Epidermal melanocyte (primary cell): ENCODE data around the gene RETREG3.
A peak's percentile ranks its signal among the peaks of the same experiment; 100 is the strongest.
"Not testable (repeated sequence)": the region's sequence is repeated elsewhere in the genome, so short reads cannot be mapped to it uniquely, and the experiment has no call there.

ENCODE experiments used
- DNase-seq: peaks from one replicate; pipeline ENCODE4 v3.0.0; 2011; ENCODE audit warnings: low spot score; ENCODE audit not compliant: insufficient read length

Gene RETREG3

DNA sequence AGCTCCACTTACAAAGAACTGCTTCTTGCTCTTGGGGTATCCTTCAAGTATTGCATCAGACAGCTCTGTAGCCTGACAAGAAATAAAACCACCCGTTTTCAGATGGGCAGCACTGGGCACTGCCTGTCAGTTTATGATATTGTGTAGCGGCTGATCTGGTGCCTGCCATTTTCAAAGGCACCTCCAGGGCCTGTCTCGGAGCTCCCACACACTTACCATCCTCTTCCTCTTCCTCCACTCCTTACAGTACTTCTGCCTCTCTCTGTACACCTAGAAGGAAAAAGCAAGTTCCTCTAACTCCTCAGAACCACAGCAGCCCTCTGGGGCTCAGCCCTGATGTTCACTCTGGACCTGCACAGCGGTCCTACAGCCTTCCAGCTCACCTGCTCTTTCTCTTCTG is 36.1 kb downstream of the RETREG3 start:
- no peak for DNase-seq

DNA sequence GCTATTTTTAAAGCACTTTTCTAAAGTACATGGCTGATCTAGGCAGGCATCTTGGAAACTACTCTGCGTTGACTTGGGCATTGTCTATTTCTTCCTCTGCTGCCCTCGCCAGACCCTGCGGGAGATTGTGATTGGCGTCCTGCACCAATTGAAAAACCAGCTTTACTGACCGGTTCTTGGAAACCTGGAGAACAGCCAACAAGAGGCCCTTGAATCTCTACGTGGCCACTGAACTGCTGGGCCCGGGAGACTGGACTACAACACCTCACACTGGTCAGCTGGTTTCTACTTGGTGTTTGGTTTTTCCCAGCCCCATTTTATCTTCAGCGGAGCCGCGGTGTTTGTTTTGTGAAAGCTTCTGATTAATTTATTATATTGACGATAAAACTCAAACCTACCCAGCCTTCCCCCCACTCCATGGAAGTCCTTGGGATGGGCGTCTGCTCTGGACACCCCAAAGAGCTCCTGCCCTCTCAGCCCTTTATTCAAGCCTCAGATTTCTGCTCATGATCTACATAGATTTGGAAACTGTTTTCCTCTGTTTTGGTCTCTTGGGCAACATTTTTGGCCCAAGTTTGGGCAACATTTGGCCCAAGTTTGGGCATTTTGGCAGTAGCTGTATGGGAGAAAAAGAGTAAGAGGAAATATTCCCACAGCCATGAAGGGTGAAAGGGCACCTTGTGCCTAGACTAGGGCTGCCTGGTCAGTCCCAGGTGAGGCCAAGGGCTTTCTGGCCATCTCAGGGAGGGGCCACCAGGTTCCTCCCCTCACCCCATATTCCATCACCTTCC is 37.5 kb downstream of the RETREG3 start:
- no peak for DNase-seq

DNA sequence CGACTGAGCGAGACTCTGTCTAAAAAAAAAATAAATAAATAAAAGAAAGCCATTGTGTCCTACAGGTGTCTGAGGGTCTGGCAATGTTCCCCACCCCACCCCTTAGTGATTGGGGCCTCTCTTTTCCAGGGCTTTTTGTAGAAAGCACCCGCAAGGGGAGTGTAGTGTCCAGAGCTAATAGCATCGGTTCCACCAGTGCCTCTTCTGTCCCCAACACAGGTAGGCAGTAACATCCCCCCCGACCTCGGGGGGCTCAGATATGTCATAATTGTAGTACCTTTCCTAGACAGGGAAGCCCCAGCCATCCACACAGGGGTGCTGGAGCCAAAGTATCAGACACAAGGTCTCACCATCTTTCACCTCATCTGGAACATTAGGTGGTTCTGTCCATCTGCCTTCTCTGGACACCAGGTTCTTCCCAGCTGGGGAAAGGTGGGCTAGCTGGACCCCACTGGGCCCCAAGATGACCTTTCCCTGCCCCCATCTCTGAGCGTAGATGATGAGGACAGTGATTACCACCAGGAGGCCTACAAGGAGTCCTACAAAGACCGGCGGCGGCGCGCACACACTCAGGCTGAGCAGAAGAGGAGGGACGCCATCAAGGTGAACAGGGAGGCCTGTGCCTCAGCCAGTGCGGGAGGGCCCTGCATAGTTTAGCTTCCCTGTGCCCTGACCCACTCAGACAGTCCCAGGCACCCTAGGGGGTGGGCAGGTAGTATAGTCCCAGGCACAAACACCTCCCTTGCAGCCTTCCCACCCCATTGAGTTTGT is 40.6 kb downstream of the RETREG3 start:
- no peak for DNase-seq

DNA sequence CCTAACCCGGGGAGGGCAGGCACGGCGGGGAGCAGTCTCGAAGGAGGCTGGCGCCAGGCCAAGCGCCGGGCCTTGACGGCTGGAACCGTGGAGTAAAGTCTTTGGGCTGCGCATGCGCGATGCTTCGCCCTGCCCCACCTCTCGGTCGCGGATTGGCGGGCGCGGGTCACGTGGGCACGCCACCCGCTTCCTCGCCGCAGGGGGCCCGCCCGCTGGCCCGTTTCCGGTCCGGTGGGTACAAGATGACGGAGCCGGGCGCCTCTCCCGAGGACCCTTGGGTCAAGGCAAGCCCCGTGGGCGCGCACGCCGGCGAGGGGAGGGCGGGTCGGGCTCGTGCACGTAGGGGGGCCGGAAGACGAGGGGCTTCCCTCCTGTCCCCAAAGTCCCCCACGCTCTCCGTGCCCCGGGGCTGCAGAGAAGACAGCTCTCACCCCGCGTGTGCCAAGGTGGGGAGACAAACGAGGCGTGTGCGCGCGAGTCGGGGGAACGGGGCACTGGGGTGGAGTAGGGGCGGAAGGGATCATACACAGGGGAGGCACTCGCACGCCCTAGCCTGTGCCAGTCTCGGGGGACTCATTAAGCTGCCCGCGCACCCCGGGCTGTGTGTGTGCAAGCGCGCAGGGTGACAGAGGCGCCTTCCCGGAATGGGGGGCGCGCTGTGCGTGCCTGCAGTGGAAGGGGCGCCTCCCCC is 42.1 kb downstream of the RETREG3 start, which contains the start of gene MLX:
MLX (plus strand) TSS at position 218 of the 691 bp plus-strand sequence; CDS start at position 243, 25 bp downstream.
- peak; percentile 99 for DNase-seq

DNA sequence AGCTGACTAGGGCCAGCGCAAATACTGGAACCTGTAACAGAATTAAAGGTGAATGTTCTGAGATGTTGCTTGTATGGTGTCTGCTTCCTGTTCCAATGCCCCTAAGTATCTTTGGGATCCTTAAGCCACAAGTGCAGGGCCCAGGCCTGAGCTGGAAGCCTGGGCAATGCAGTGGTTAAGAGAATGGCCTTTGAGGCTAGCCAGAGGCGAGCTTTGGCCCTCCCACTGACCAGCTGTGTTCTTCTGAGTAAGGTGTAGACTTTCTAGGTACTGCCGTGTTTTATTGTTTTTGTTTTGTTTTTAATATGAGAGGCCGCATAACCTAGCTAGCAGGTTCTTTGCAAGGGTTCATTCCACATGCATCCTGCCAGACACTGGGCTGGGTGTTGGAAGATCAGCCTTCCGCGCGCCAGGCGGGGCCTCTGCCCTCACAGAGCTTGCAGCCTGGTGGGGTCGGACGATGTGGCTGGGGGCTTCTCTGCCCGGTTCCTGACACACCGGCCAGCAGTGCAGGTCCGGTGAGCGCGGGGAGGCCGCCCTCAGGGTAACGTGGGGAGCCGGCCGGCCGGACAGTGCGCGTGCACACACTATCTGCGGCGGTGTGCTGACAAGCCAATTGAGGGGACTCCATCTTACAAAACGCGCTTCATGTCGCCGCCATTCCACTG is 42.8 kb downstream of the RETREG3 start:
- DNase-seq: no peak

DNA sequence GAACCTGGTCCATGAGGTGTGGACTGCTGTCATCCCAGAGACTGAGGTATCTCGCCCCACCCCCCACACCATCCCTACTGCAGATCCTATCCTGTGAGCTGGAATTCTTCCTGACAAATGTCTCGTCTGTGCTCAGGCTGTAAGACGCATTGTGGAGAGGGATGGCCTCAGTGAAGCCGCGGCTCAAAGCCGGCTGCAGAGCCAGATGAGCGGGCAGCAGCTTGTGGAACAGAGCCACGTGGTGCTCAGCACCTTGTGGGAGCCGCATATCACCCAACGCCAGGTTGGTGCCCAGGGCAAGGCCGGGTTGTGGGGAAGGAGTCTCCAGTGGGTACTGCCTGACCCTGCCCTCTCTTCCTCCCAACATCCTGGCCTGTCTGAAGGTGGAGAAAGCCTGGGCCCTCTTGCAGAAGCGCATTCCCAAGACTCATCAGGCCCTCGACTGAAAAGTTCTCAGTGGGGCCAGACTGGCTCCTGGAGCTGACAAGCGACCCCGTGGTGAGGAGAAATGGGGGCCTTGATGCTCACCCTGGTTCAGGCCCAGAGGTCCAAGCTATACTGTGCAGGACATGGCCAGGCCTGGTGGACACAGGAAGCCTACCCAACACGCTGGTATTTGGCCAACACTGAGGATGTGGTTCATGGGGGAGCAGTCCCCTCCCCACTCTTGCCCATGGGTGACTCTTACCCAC is 43.5 kb downstream of the RETREG3 start:
- no peak for DNase-seq

DNA sequence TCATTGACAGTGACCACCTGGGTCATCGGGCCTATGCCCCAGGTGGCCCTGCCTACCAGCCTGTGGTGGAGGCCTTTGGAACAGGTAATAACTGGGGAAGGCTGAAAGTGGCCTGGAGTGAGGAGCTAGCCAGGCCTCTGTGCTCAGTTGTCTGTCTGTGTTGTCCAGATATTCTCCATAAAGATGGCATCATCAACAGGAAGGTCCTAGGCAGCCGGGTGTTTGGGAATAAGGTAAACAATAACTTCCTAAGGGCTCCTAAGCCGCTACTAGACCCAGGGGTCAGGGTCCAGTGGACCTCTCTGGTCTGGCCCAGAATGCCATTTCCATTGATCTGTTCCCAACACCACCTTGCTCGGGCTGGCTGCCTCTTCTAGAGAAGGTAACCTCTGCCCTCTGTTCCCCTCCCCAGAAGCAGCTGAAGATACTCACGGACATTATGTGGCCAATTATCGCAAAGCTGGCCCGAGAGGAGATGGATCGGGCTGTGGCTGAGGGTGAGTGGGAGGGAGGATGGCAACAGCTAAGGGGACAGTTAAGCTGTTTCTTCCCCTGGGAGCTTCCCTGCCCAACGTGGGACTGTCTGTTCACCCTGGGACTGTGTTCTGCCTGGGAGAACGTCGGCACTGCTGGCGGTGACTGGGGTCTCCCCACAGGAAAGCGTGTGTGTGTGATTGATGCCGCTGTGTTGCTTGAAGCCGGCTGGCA is 44.2 kb downstream of the RETREG3 start:
- no peak for DNase-seq

DNA sequence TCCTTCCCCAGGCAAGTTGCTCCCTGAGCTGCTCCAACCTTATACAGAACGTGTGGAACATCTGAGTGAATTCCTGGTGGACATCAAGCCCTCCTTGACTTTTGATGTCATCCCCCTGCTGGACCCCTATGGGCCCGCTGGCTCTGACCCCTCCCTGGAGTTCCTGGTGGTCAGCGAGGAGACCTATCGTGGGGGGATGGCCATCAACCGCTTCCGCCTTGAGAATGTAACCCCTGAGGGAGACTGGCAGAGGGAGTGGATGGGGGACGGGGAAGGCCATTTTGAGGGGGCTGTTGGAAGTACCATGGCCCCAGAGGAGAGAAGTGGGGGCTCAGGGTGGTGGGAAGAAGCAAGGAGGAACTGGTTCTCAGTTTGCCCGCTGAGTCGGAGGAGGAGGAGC is 45.2 kb downstream of the RETREG3 start:
- DNase-seq: no peak

DNA sequence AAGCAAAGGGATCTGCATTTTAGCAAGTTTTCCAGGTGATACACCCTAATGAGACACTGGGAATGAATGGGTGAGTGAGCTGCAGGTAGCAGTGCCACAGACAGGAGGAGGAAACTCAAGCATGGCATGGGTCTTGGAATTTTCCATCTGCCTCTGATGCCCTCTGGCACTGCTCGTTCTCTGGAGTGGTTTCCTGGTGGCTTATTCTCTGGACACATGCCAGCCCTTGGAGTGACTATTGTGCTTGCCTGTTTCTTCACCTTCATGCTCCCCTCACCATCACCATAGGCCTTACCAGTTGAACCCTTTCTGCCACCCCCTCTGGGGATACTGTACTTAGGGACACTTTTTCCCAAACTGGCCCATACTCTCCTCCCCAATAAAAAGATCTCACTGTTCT is 45.6 kb downstream of the RETREG3 start:
- no peak for DNase-seq

DNA sequence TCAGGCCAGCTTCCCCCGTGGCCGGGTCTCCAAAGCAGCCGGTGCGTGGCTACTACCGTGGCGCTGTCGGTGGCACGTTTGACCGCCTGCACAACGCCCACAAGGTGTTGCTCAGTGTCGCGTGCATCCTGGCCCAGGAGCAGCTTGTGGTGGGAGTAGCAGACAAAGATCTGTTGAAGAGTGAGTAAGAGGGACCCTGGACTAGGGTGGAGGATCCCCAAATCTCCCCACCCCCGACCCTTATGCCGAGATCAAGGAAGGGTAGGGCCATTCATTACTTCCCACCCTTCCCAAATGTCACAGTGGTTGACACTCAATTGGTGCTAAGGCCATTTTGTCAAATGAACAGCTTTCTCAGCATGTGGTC is 46.0 kb downstream of the RETREG3 start:
- DNase-seq: no peak

DNA sequence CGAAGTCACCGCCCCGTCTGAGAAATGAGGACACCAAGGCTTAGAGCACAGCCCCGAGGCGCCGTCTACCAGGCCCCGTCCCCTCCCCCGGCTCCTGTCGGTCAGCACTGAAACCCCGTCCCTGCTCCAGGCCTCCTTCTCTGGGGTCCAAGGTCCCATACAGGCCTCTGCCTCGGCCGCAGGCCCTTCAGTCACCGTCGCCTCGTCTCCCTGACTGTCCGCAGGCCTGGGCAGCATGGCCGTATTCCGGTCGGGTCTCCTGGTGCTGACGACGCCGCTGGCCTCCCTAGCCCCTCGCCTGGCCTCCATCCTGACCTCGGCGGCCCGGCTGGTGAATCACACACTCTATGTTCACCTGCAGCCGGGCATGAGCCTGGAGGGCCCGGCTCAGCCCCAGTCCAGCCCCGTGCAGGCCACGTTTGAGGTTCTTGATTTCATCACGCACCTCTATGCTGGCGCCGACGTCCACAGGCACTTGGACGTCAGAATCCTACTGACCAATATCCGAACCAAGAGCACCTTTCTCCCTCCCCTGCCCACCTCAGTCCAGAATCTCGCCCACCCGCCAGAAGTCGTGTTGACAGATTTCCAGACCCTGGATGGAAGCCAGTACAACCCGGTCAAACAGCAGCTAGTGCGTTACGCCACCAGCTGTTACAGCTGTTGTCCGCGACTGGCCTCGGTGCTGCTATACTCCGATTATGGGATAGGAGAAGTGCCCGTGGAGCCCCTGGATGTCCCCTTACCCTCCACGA is 46.6 kb downstream of the RETREG3 start:
- no peak for DNase-seq

DNA sequence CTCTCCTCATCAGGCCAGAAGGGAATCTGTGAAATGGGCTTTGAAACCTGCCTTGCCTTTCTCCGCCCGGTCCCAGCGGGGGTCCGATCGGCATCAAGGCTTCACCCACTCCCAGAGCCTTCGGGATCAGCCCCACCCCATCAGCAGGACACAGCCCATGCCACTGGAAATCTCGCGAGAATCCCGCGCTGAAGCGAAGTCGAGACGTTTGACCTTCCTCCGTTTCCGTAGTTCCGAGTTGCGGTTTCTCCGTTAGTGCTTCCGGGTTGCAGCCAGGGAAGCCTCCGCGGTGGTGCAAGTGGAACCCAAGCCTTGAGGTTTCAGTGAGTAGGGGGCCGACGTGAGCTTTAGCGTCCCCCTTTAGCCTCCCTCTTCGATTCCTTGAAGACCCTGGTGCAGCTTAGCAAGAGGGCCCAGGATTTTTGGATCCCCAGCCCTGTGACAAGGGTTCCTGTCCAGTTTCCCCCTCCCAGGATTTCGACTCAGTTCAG is 47.2 kb downstream of the RETREG3 start, which contains the start of gene COASY:
COASY (plus strand) TSS at position 252 of the 491 bp plus-strand sequence. CDS start 475 bp downstream, outside the sequence.
- DNase-seq: peak; percentile 100

DNA sequence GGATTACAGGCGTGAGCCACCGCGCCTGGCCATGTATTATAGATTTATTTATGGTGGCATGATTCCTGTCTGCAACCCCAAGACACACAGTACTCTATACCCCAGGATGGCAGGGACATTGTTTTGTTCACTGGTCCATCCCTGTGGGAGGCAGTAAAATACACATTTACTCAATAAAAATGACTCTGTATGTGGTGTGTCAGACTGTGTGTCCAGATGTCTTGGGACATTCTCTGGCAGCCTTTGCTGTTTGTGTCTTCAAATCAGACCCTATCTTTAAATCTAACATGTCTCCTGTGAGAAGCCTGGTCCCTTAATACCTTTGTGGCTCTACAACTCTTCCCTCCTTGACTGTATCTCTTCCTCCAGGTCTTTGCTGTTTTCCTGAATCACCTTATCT is 48.9 kb downstream of the RETREG3 start:
- no peak for DNase-seq

DNA sequence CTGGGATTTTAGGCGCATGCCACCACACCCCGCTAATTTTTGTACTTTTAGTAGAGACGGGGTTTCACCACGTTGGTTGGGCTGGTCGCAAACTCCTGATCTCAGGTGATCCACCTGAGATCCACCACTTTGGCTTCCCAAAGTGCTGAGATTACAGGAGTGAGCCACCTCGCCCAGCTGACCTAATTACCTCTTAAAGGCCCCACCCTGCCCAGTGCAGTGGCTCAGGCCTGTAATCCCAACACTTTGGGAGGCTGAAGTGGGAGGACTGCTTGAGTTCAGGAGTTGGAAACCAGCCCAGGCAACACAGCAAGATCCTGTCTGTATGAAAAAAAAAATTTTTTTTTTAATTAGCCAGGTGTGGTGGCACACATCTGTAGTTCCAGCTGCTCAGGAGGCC is 50.1 kb downstream of the RETREG3 start:
- DNase-seq: no peak

DNA sequence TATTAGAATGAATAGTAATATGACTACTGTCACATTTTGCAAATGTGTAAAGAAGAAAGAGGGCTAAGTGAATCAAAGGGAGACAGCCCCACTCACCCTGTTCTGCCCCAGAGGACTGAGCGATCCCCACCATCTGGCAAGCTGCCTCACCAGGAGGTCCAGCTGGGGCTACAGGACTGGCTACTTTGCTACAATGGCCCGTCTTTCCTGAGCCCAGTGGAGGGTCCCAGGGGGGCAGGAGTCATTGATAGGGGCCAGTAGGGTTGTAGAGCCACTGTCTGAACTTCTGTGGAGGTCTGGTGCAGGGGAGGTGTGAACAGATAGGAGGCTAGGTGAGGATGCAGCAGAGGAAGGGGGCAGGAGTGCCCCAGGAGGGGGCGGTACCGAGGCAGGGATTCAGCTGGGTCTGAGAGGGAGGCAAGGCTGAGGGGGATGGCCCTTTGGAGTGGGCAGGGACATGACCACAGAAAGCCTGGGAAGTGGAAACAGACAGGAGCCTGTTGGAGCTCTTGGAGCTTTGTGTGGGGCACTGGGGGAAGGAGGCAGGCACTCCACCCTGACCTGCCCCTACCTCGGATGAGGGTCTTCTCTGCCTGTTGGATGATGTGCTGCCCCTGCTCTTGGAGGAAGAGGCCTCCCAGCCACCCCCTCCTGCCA is 53.1 kb downstream of the RETREG3 start:
- not testable (repeated sequence) for DNase-seq

DNA sequence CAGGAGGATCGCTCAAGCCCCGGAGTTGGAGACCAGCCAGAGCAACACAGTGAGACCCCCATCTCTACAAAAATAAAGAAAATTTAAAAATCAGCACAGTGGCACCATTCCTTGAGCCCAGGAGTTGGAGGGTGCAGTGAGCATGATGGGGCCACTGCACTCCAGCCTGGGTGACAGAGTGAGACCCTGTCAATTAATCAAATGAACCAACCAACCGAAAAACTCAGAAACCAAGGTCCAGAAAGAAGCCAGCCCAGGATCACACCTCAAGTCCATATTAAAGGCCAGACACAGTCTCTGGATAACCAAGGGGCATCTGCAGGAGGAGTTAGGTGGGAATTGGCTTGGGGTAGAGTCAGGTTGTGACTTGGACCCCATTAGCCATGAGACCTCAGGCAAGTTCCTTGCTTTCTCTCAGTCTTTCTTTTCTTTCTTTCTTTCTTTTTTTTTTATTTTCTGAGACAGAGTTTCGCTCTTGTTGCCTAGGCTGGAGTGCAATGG is 54.0 kb downstream of the RETREG3 start:
- no peak for DNase-seq

DNA sequence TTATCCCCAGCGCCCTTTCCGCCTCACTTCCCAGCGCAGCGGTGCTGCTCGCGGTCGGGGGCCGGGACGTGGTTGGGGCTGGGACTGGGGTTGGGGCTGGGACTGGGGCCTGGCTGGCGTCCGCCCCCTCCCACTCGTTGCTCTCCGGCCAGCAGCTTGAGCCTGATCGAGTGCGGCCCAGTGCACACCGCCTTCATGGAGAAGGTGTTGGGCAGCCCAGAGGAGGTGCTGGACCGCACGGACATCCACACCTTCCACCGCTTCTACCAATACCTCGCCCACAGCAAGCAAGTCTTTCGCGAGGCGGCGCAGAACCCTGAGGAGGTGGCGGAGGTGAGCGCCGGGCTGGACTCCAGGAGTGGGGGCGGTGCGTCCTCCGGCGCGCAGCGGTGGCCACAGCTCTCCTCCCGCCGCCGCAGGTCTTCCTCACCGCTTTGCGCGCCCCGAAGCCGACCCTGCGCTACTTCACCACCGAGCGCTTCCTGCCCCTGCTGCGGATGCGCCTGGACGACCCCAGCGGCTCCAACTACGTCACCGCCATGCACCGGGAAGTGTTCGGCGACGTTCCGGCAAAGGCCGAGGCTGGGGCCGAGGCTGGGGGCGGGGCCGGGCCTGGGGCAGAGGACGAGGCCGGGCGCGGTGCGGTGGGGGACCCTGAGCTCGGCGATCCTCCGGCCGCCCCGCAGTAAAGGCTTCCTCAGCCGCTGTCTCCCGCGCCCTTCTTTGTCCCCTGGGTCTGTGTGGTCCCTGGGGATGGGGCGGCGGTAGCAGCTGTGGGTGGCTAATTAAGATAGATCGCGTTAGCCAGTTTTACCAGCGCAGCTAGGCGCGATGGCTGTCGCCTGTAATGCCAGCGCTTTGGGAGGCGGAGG is 54.7 kb downstream of the RETREG3 start:
- DNase-seq: peak; percentile 91

DNA sequence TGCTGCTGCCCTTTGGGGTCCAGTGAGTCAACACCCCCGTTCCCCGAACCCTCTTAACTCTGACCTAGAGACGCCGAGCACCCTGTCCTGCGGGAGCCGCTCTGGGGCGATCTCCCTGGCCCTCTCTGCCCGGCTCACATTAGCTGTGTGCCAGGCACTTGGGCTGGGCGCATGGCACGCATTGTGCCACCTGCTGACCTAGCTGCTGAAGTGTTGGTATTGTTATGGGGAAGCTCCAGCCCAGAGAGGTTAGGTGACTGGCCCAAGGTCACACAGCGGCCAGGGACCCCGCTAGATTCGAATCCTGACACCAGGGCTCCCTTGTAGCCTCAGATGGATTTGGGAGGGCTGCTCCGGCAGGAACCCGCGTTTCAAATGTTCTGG is 55.3 kb downstream of the RETREG3 start:
- DNase-seq: no peak
